Measurements from ENCODE around the gene USP40. TPM values are rescaled to one million over a fixed set of nuclear protein-coding genes. Genes with fewer than 3 reads are reported as not detected.

Gene USP40
- total and polyA plus RNA-seq, 2 of the 8 experiments (the other 6 are each of a cell fraction or from before 2014, with no cell fraction given) = 12.0 to 15.7 TPM

DNA sequence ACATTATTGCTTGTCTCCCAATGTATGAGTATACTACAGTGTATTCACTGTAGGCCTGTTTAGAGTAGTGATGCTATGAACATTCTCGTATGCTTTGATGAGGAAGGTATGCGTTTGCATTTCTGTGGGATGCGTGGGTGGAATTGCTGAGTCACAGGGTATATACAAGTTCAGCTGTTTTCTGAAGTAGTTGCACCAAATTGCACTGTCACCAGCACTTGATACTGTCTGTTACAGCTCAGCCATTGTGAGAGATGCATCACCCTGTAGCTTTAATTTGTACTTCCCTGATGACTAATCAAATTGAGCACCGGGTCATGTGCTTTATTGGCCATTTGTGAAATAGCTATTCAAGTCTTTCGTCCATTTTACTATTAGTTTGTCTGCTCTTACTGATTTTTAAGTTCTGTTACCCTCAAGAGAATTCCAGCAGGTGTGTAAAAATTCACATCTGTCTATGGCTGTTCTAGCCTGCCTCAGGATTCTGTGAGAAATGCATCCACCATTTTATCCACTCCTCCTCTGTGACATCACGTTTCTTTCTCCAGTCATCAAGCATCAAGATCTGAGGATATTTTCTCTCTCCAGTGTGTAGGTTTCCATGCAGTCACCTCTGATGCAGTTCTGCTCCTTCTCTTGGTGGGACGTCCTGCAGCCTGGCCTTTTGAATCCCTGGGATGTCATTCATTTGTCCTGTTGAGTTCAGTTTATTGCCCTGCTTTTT, 139.8 kb downstream of the USP40 start:
- H3K9ac ChIP-seq (replicated peaks in 1 of 4; ENCODE audit: extremely low read depth in 1 of 4, low read depth in 3 of 4, low read length in 3 of 4) = no peak overlapping the region
- WGBS, 2 experiments (ENCODE audit: extremely low coverage in 1 of 2, insufficient coverage in 1 of 2, insufficient read length in 1 of 2, insufficient replicate concordance in 2 of 2, low coverage in 1 of 2, low lambda C conversion rate in 2 of 2, missing lambda C conversion rate in 1 of 2) = 86% methylated on average over 7 of the region's 7 CpGs; no CpG with 5 or more reads in 1 of the 2 experiments
- no peaks in the 10 kb centered on the region for H3K27me3 ChIP-seq (replicated peaks in 1 of 4; ENCODE audit: control insufficient read depth in 3 of 4, extremely low read depth in 1 of 4, insufficient read depth in 3 of 4, low read length in 3 of 4)
- FAIRE-seq (no peak), DNase-seq (ENCODE audit: low read depth in 1 of 2, low spot score in 2 of 2) (peak in 1 of 2 experiments; percentile 26)
- H3K4me1 ChIP-seq (replicated peaks in 1 of 4; ENCODE audit: control insufficient read depth in 3 of 4, insufficient read depth in 4 of 4, low read length in 3 of 4) = peaks cover 0 to 5% (median 0%) of the 10 kb centered on the region in 4 experiments; a peak in 1 of 7 replicates
- H2AFZ ChIP-seq (ENCODE audit: low read length) = no peak overlapping the region
- peaks cover 0 to 2% of the 10 kb centered on the region in 2 experiments; a peak in 3 of 4 replicates for H3K9me3 ChIP-seq (ENCODE audit: insufficient read depth in 2 of 2, low read depth in 1 of 2, low read length in 1 of 2)
- no peak overlapping the region for H3K14ac ChIP-seq (ENCODE audit: insufficient read length)
- H2BK20ac ChIP-seq (ENCODE audit: low read length) = no peak overlapping the region
- H3K18ac ChIP-seq (ENCODE audit: extremely low read depth, low read length) = no peak overlapping the region
- no peak overlapping the region for H2BK5ac ChIP-seq (ENCODE audit: low read depth, low read length)
- TF ChIP-seq ASH2L (IDR thresholded peaks at IDR 0.05; ENCODE audit: low read length) (no peak), BRCA1 (IDR thresholded peaks at IDR 0.05; ENCODE audit: low read depth, low read length) (no peak), BACH1 (IDR thresholded peaks at IDR 0.05; ENCODE audit: low read length) (peak; percentile 98), EGR1 (IDR thresholded peaks at IDR 0.05; ENCODE audit: borderline replicate concordance, low read depth, low read length) (peak; percentile 81; the same call in 1 of the 2 replicates), MAFK (IDR thresholded peaks at IDR 0.05; ENCODE audit: low read depth, low read length) (peak; percentile 88), KDM1A (IDR thresholded peaks at IDR 0.05; ENCODE audit: borderline replicate concordance, low read length) (no peak)
- H3K56ac ChIP-seq (replicated peaks; ENCODE audit: insufficient read length, low read depth, low read length) = no peak overlapping the region
- ChIA-PET POLR2A (ENCODE audit: partially characterized antibody) (no interaction called here), CTCF (ENCODE audit: partially characterized antibody) (interaction anchor here (0.6 to 3.2 kb wide), 8 partner anchors 10 to 394 kb away, joined by 3 to 12 read pairs (median 3); no protein-coding TSS in a partner anchor)
- H3K79me2 ChIP-seq (ENCODE audit: control insufficient read depth in 1 of 2, insufficient read depth in 2 of 2, low read length in 2 of 2) = peaks cover 0 to 6% of the 10 kb centered on the region in 2 experiments; a peak in 1 of 4 replicates
- no peak overlapping the region for H3K4me3 ChIP-seq (ENCODE audit: extremely low read depth in 1 of 4, insufficient read depth in 2 of 4, low read depth in 3 of 4, low read length in 4 of 4)
- H3K27ac ChIP-seq (ENCODE audit: low read depth, low read length) = no peak overlapping the region
- no peak overlapping the region for H2BK12ac ChIP-seq (ENCODE audit: low read depth, low read length)
- no peak overlapping the region for H3K4me2 ChIP-seq (ENCODE audit: insufficient read depth in 1 of 2, low read depth in 2 of 2, low read length in 2 of 2)
- H4K5ac ChIP-seq (ENCODE audit: insufficient read length, low read depth, low read length) = no peak overlapping the region
- H3K23me2 ChIP-seq (ENCODE audit: low read depth, low read length) = no peaks in the 10 kb centered on the region
- H3K36me3 ChIP-seq (ENCODE audit: control insufficient read depth in 2 of 4, insufficient read depth in 4 of 4, low read length in 3 of 4) = 0 out of 8 replicates have a peak, but pooled peaks cover 0 to 2% (median 0%) of the 10 kb centered on the region in 4 experiments
- no peak overlapping the region for H2BK15ac ChIP-seq (ENCODE audit: low read length)
- H4K8ac ChIP-seq (ENCODE audit: extremely low read depth, insufficient read depth, low read length) = no peak overlapping the region
- peaks cover 4% of the 10 kb centered on the region for H3K79me1 ChIP-seq (ENCODE audit: low read depth, low read length)
- no peak overlapping the region for H3K4ac ChIP-seq (replicated peaks; ENCODE audit: insufficient read length, low read depth, low read length)
- no peak overlapping the region for H2BK120ac ChIP-seq (replicated peaks; ENCODE audit: low read depth, low read length)
- peaks cover 0 to 2% of the 10 kb centered on the region in 2 experiments for H4K20me1 ChIP-seq (replicated peaks in 1 of 2; ENCODE audit: control insufficient read depth in 1 of 2, insufficient read depth in 2 of 2, low read length in 2 of 2)
- no peak overlapping the region for H4K91ac ChIP-seq (replicated peaks; ENCODE audit: insufficient read length, low read length)
- H2AK5ac ChIP-seq (ENCODE audit: low read depth, low read length) = no peak overlapping the region
- H3K23ac ChIP-seq (ENCODE audit: insufficient read length) = no peak overlapping the region
